Calu3 (cell line): ENCODE results near the gene ARL15. TPM values are rescaled to one million over a fixed set of nuclear protein-coding genes. Genes with fewer than 3 reads are reported as not detected.

ENCODE experiments used
- BruUV-seq: library from RNA; stranded (reverse); fragments of 400-500 nt; replicated peaks from 2 replicates; lab custom pipeline; 2021; lab: Mats Ljungman, UMichigan
- CTCF ChIA-PET: fragments of 300-600 bp; sonication (Branson Sonifier 250); formaldehyde crosslinking; loops from one replicate; lab custom pipeline; 2022; ENCODE audit warnings: antibody characterized with exemption; lab: Charles Lee
- DNase-seq: peaks from one replicate; pipeline ENCODE4 v3.0.0; 2022
- H3K27ac Mint-ChIP-seq: one replicate; pipeline ENCODE4 v1.8.0; 2022; ENCODE audit warnings: mixed read lengths; ENCODE audit not compliant: unreplicated experiment
- H3K27me3 Mint-ChIP-seq: one replicate; pipeline ENCODE4 v1.8.0; 2022; ENCODE audit warnings: mixed read lengths; ENCODE audit not compliant: unreplicated experiment
- H3K36me3 Mint-ChIP-seq: one replicate; pipeline ENCODE4 v1.8.0; 2022; ENCODE audit warnings: mild to moderate bottlenecking, moderate library complexity, mixed read lengths; ENCODE audit not compliant: insufficient read depth, unreplicated experiment
- H3K4me1 Mint-ChIP-seq: one replicate; pipeline ENCODE4 v1.8.0; 2022; ENCODE audit warnings: mild to moderate bottlenecking, low read depth, mixed read lengths; ENCODE audit not compliant: unreplicated experiment
- H3K4me3 Mint-ChIP-seq: one replicate; pipeline ENCODE4 v1.8.0; 2022; ENCODE audit warnings: mild to moderate bottlenecking, low read depth, moderate library complexity, mixed read lengths; ENCODE audit not compliant: unreplicated experiment
- H3K9me3 Mint-ChIP-seq: one replicate; pipeline ENCODE4 v1.8.0; 2022; ENCODE audit warnings: low read depth, mixed read lengths; ENCODE audit not compliant: unreplicated experiment
- intact Hi-C: fragments of 100-400 bp; cut with micrococcal nuclease; formaldehyde crosslinking; loops from one replicate; pipeline ENCODE4 v1.10.0; 2022; ENCODE audit not compliant: unreplicated experiment
- total RNA-seq: library from RNA; stranded (reverse); gene quantifications from 2 replicates; pipeline ENCODE4 v1.2.3, GENCODE V29; 2022
- TF ChIP-seq, protein P1 (sequence below): fragments of 200-600 bp; IDR thresholded peaks from one replicate; pipeline ENCODE4 v1.8.0; 2022; ENCODE audit warnings: antibody characterized with exemption; ENCODE audit not compliant: unreplicated experiment

Gene ARL15
- total RNA-seq, 1 experiment from 2014 or later, result 15.1 TPM

DNA sequence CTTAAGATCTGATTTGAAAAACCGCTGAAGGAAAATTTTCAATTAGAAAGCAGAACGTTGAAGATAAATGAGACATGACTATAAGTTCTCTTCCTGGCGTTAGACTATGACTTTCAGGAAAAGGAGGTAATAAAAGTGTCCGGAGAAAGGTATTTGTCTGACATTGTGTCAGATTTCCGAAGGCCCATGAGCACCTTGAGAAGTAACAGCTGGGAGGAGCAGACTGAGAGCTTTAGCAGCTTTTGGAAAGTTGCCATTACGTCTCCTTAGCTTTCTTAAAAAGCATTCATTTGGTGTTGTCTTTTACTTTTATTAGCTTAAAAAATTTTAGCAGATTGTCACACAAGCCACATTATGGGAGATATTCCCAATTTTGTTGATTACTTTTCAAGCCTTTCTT lies 386.4 kb downstream of the ARL15 start:
- intact Hi-C loops, result no loop called here
- CTCF ChIA-PET, result no interaction called here
- H3K27me3 Mint-ChIP-seq, result no peaks in the 10 kb centered on the region
- DNase-seq, result no peak
- H3K27ac Mint-ChIP-seq, result no peak overlapping the region
- no peaks in the 10 kb centered on the region for H3K4me1 Mint-ChIP-seq
- H3K36me3 Mint-ChIP-seq, result no peaks in the 10 kb centered on the region
- TF ChIP-seq, protein P1, sequence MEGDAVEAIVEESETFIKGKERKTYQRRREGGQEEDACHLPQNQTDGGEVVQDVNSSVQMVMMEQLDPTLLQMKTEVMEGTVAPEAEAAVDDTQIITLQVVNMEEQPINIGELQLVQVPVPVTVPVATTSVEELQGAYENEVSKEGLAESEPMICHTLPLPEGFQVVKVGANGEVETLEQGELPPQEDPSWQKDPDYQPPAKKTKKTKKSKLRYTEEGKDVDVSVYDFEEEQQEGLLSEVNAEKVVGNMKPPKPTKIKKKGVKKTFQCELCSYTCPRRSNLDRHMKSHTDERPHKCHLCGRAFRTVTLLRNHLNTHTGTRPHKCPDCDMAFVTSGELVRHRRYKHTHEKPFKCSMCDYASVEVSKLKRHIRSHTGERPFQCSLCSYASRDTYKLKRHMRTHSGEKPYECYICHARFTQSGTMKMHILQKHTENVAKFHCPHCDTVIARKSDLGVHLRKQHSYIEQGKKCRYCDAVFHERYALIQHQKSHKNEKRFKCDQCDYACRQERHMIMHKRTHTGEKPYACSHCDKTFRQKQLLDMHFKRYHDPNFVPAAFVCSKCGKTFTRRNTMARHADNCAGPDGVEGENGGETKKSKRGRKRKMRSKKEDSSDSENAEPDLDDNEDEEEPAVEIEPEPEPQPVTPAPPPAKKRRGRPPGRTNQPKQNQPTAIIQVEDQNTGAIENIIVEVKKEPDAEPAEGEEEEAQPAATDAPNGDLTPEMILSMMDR, result no peak
- no peak overlapping the region for H3K4me3 Mint-ChIP-seq
- BruUV-seq, result no TSS peak
- no peaks in the 10 kb centered on the region for H3K9me3 Mint-ChIP-seq

DNA sequence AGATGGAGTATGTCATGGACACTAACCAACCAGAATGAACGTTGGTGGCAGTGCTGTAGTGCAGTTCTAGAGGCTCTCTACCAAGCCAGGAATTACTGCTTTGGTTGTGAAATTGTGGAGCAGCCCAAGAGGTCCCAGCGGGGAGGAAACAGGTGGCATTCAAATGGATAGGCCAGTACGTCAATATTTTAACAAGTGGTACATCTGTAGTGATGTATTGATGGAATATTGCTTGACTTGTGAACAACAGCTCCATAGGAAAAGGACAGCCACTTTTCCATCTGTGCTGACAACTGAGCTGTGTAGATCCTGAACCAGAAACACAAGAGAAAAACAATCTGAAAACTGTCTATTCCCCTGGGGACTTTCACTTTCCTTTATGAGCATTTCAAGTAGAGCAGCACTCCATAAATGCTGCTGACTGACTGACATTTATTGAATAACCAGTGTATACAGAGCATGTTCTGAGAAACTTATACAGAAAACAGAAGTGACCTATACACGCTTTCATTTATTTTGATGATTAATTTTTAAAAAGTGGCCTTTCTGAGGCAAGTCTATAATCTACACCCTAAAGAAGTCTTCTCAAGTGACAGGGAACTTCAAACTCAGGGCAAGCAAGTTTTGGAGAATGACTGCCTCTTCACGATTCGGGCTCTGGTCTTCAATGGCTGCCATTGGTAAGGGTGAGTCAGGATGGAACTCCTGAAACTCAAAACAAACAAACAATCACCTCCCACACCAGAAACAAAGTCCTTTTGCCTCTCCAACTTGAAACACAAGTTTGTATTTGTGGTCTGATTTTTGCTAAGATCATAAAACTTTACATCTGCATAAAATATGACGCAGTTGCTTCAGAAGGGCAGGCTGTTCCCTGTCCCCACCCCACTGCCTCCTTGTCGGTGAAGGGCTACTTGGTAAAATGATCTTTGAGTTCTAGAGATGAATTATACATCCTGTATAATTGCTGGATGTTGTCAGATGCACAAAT lies 387.6 kb downstream of the ARL15 start:
- BruUV-seq, result no TSS peak
- DNase-seq, result no peak
- Mint-ChIP-seq H3K27ac (no peak overlapping the region), H3K27me3 (no peaks in the 10 kb centered on the region), H3K9me3 (no peaks in the 10 kb centered on the region), H3K4me1 (peaks cover 2% of the 10 kb centered on the region), H3K4me3 (no peak overlapping the region), H3K36me3 (no peaks in the 10 kb centered on the region)
- TF ChIP-seq, protein P1, result no peak
- intact Hi-C loops, result no loop called here
- CTCF ChIA-PET, result no interaction called here

DNA sequence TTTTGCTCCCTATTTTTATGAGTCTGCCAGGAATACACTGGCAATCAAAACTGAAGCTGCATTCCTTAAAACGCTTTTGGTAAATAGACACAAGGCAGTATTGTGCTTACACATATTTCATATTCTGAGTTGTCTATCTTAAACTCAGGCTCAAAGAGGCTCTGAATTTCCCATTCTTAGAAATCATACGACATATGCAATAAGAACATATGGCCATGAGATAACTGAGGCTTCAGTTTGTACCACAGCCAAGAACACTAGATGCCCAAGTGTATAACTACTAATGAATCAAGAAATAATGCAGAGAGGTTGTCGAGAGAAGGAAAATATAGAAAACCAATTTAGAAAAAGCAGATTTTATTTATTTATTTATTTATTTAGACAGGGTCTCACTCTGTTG lies 392.5 kb downstream of the ARL15 start:
- H3K4me1 Mint-ChIP-seq, result peaks cover 10% of the 10 kb centered on the region
- no TSS peak for BruUV-seq
- TF ChIP-seq, protein P1, result no peak
- no peaks in the 10 kb centered on the region for H3K36me3 Mint-ChIP-seq
- intact Hi-C loops, result no loop called here
- no peaks in the 10 kb centered on the region for H3K27me3 Mint-ChIP-seq
- no peak overlapping the region for H3K4me3 Mint-ChIP-seq
- no peak overlapping the region for H3K27ac Mint-ChIP-seq
- no peaks in the 10 kb centered on the region for H3K9me3 Mint-ChIP-seq
- DNase-seq, result no peak
- CTCF ChIA-PET, result no interaction called here

DNA sequence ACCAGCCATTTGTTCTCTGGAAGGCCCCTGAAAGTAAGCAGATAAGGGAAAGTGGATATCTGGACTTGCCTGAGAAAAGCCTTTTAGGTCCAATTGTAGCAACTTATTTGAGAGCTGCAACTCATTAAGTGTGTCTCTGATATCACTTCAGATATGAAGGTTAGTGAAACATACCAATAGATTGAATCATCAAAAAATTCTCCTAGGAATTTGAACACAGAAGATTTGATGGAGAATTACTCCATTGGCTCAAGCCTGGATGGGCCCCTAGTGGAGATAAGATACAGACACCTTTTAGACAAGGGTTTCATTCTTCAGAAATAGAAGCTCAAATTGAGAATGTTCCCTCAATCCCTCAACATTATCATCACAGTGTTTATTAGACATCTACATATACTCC lies 393.3 kb downstream of the ARL15 start:
- DNase-seq, result no peak
- CTCF ChIA-PET, result interaction anchor here (0.6 kb wide), 1 partner anchor 276 kb away, joined by 5 read pairs; no protein-coding TSS in a partner anchor

More for the DNA sequence above, 393.3 kb downstream of the ARL15 start:
- H3K4me1 Mint-ChIP-seq, result peaks cover 10% of the 10 kb centered on the region
- H3K27ac Mint-ChIP-seq, result no peak overlapping the region
- no peaks in the 10 kb centered on the region for H3K36me3 Mint-ChIP-seq
- no peaks in the 10 kb centered on the region for H3K9me3 Mint-ChIP-seq
- intact Hi-C loops, result no loop called here
- TF ChIP-seq, protein P1, result no peak
- H3K27me3 Mint-ChIP-seq, result no peaks in the 10 kb centered on the region
- no TSS peak for BruUV-seq
- H3K4me3 Mint-ChIP-seq, result no peak overlapping the region
